ENCODE results near the gene LIG1. TPM values are rescaled to one million over a fixed set of nuclear protein-coding genes. Genes with fewer than 3 reads are reported as not detected.

The LIG1 gene
- total RNA-seq, 3 donors from 2014 or later (not counting 1 experiment from before 2014, with no cell fraction given) = 45.4 to 65.2 (median 57.2) TPM

- intact Hi-C loops (cut with micrococcal nuclease) = no loop called here
- Histone ChIP-seq H3K9me3 (ENCODE audit: control insufficient read depth, insufficient read depth, low read length) (no peaks in the 10 kb centered on the region), H3K27ac (ENCODE audit: low read length) (no peak overlapping the region), H3K4me1 (ENCODE audit: control insufficient read depth, insufficient read depth, low read length) (peaks cover 20% of the 10 kb centered on the region), H3K36me3 (ENCODE audit: control insufficient read depth, insufficient read depth, low read length) (no peaks in the 10 kb centered on the region), H3K27me3 (ENCODE audit: control insufficient read depth, insufficient read depth, low read length) (no peaks in the 10 kb centered on the region), H3K4me3 (ENCODE audit: low read length) (no peak overlapping the region)
- no peak for TF ChIP-seq CTCF (IDR thresholded peaks at IDR 0.05)
- Mint-ChIP-seq H3K36me3 (no peaks in the 10 kb centered on the region), H3K27me3 (ENCODE audit: low read depth in 2 of 2) (peaks cover 0 to 4% of the 10 kb centered on the region in 2 donors), H3K27ac (no peak overlapping the region), H3K9me3 (no peaks in the 10 kb centered on the region), H3K4me3 (peak overlapping the region; percentile 52), H3K4me1 (peaks cover 0 to 4% of the 10 kb centered on the region in 2 donors)
- WGBS (ENCODE audit: insufficient coverage) = 88% methylated on average over 15 of the region's 15 CpGs
- ATAC-seq = no peak
- DNase-seq = no peak
These were observed 61.0 kb downstream of the LIG1 start for GRCh38 chr19:48108997-48109782.

GRCh38 chr19:48103922-48104321 is 66.2 kb downstream of the LIG1 start:
- ATAC-seq = no peak
- DNase-seq = no peak
- no peaks in the 10 kb centered on the region for H3K27me3 ChIP-seq (ENCODE audit: control insufficient read depth, insufficient read depth, low read length)
- H3K9me3 ChIP-seq (ENCODE audit: control insufficient read depth, insufficient read depth, low read length) = no peaks in the 10 kb centered on the region
- no peak overlapping the region for H3K4me3 ChIP-seq (ENCODE audit: low read length)
- TF ChIP-seq CTCF (IDR thresholded peaks at IDR 0.05) = no peak
- H3K4me1 ChIP-seq (ENCODE audit: control insufficient read depth, insufficient read depth, low read length) = peaks cover 5% of the 10 kb centered on the region
- H3K4me1 Mint-ChIP-seq = no peaks in the 10 kb centered on the region
- H3K27me3 Mint-ChIP-seq (ENCODE audit: low read depth in 2 of 2) = peaks cover 0 to 4% of the 10 kb centered on the region in 2 donors
- H3K4me3 Mint-ChIP-seq = no peak overlapping the region
- 93% methylated on average over 5 of the region's 5 CpGs for WGBS (ENCODE audit: insufficient coverage)
- H3K9me3 Mint-ChIP-seq = no peaks in the 10 kb centered on the region
- H3K36me3 Mint-ChIP-seq = no peaks in the 10 kb centered on the region
- H3K27ac ChIP-seq (ENCODE audit: low read length) = no peak overlapping the region
- no peak overlapping the region for H3K27ac Mint-ChIP-seq
- intact Hi-C loops (cut with micrococcal nuclease) = no loop called here
- no peaks in the 10 kb centered on the region for H3K36me3 ChIP-seq (ENCODE audit: control insufficient read depth, insufficient read depth, low read length)

DNA sequence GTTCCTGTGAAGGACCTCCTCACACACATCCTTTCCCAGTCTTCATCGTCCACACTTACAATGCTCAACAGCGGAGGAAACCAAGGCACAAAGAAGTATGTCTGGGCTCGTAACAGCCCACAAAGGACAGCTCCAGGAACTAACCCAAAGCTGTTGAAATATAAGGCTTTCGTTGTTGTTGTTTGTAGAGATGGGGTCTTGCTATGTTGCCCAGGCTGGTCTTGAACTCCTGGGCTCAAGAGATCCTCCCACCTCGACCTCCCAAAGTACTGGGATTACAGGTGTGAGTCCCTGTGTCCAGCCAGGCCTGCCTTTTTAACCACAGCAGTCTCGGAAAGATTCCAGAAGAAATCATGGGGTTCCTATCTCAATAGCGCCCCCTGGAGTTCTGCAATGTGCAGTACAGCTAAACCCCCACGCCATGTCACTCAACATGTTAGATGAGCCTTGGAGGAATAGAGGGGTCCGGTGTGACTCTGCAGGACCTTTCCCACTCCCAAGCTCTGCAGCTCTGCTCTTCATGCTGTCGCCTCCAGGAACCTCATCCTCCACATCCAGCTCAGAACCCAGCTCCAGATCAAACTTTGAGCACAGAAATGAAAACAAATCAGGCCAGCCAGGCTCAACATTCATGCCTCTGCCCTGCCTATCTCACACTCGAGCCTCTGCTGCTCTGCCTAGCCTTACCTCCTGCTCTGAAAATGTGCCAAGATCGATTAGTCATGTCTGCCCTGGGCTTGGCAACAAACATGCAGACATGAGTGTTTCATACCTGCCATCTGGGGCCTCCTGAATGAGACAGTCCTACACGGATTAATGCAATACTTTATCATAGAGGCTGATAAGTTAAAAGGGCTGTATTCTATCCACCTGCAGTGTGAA is 67.0 kb downstream of the LIG1 start:
- H3K27ac ChIP-seq (ENCODE audit: low read length) = no peak overlapping the region
- Mint-ChIP-seq H3K27me3 (ENCODE audit: low read depth in 2 of 2) (peaks cover 0 to 4% of the 10 kb centered on the region in 2 donors), H3K27ac (no peak overlapping the region), H3K4me1 (no peaks in the 10 kb centered on the region), H3K9me3 (no peaks in the 10 kb centered on the region), H3K36me3 (no peaks in the 10 kb centered on the region), H3K4me3 (no peak overlapping the region)
- peak in 1 of 2 donors; percentile 65 for DNase-seq
- ATAC-seq = peak in 1 of 3 donors; percentile 58
- H3K4me1 ChIP-seq (ENCODE audit: control insufficient read depth, insufficient read depth, low read length) = peaks cover 5% of the 10 kb centered on the region
- 69% methylated on average over 12 of the region's 13 CpGs for WGBS (ENCODE audit: insufficient coverage)
- TF ChIP-seq CTCF (IDR thresholded peaks at IDR 0.05) = peak; percentile 61
- no peaks in the 10 kb centered on the region for H3K27me3 ChIP-seq (ENCODE audit: control insufficient read depth, insufficient read depth, low read length)
- intact Hi-C loops (cut with micrococcal nuclease) = no loop called here
- no peaks in the 10 kb centered on the region for H3K9me3 ChIP-seq (ENCODE audit: control insufficient read depth, insufficient read depth, low read length)
- no peaks in the 10 kb centered on the region for H3K36me3 ChIP-seq (ENCODE audit: control insufficient read depth, insufficient read depth, low read length)
- H3K4me3 ChIP-seq (ENCODE audit: low read length) = no peak overlapping the region

Measured in natural killer cell (primary cell).